Stromal cell of bone marrow (primary cell): ENCODE results near the gene JADE2.
"Not testable (repeated sequence)": the region's sequence is repeated elsewhere in the genome, so short reads cannot be mapped to it uniquely, and the experiment has no call there.

Source experiments
- DNase-seq: peaks from one replicate; pipeline ENCODE4 v3.0.0-alpha.2; 2012; ENCODE audit warnings: low read depth

Gene JADE2

GRCh38 chr5:134552301-134552700 is 26.8 kb downstream of the JADE2 start:
- peak; percentile 89 for DNase-seq

GRCh38 chr5:134552716-134553115 is 27.2 kb downstream of the JADE2 start:
- DNase-seq: not testable (repeated sequence)

GRCh38 chr5:134553821-134554267 is 28.4 kb downstream of the JADE2 start:
- DNase-seq: no peak

- peak; percentile 27 for DNase-seq
These were observed 29.1 kb downstream of the JADE2 start for GRCh38 chr5:134554319-134555222.

- DNase-seq: no peak
These were observed 29.9 kb downstream of the JADE2 start for GRCh38 chr5:134555223-134555889.

- DNase-seq: peak; percentile 47
These were observed 30.4 kb downstream of the JADE2 start for GRCh38 chr5:134555890-134556311.

- DNase-seq: not testable (repeated sequence)
These were observed 31.1 kb downstream of the JADE2 start for GRCh38 chr5:134556588-134556987.

- no peak for DNase-seq
These were observed 31.5 kb downstream of the JADE2 start for GRCh38 chr5:134556994-134557393.

GRCh38 chr5:134559672-134560071 is 34.2 kb downstream of the JADE2 start:
- no peak for DNase-seq

- no peak for DNase-seq
These were observed 35.2 kb downstream of the JADE2 start for GRCh38 chr5:134560698-134561097.

- no peak for DNase-seq
These were observed 36.4 kb downstream of the JADE2 start for GRCh38 chr5:134561871-134562296.

GRCh38 chr5:134563221-134563620 is 37.8 kb downstream of the JADE2 start:
- DNase-seq: no peak

GRCh38 chr5:134563962-134564361 is 38.5 kb downstream of the JADE2 start:
- no peak for DNase-seq

GRCh38 chr5:134564396-134564795 is 38.9 kb downstream of the JADE2 start:
- no peak for DNase-seq

- no peak for DNase-seq
These were observed 40.6 kb downstream of the JADE2 start for GRCh38 chr5:134565791-134566740.

GRCh38 chr5:134566741-134567221 is 41.3 kb downstream of the JADE2 start:
- DNase-seq: no peak

GRCh38 chr5:134567641-134568336 is 42.3 kb downstream of the JADE2 start:
- peak; percentile 78 for DNase-seq

GRCh38 chr5:134568337-134568700 is 42.8 kb downstream of the JADE2 start:
- no peak for DNase-seq

GRCh38 chr5:134568761-134569695 is 43.6 kb downstream of the JADE2 start:
- no peak for DNase-seq

GRCh38 chr5:134569758-134570364 is 44.4 kb downstream of the JADE2 start:
- no peak for DNase-seq
